BE2C (cell line): ENCODE measurements around the gene IRF7.

Experiments
- DNase-seq: peaks from one replicate; pipeline ENCODE4 v3.0.0-alpha.2; 2020
- H3K27me3 ChIP-seq: fragments of 250-450 bp; sonication (Bioruptor Pico); 2 replicates; pipeline ENCODE4 v1.5.1; 2020; ENCODE audit warnings: mild to moderate bottlenecking
- H3K36me3 ChIP-seq: fragments of 250-450 bp; sonication (Bioruptor Pico); 2 replicates; pipeline ENCODE4 v1.5.1; 2020; ENCODE audit warnings: mild to moderate bottlenecking
- H3K4me1 ChIP-seq: fragments of 250-450 bp; sonication (Bioruptor Pico); 2 replicates; pipeline ENCODE4 v1.5.1; 2020
- H3K4me3 ChIP-seq: 2 replicates; pipeline ENCODE4 v1.5.1; 2011; ENCODE audit warnings: low read depth, low read length
- H3K9me3 ChIP-seq: fragments of 250-450 bp; sonication (Bioruptor Pico); 2 replicates; pipeline ENCODE4 v1.5.1; 2020
- TF ChIP-seq, protein P1 (sequence below): IDR thresholded peaks from 2 replicates; pipeline ENCODE4 v1.5.1; 2012; ENCODE audit warnings: mild to moderate bottlenecking, low read depth, low read length

IRF7 gene

DNA sequence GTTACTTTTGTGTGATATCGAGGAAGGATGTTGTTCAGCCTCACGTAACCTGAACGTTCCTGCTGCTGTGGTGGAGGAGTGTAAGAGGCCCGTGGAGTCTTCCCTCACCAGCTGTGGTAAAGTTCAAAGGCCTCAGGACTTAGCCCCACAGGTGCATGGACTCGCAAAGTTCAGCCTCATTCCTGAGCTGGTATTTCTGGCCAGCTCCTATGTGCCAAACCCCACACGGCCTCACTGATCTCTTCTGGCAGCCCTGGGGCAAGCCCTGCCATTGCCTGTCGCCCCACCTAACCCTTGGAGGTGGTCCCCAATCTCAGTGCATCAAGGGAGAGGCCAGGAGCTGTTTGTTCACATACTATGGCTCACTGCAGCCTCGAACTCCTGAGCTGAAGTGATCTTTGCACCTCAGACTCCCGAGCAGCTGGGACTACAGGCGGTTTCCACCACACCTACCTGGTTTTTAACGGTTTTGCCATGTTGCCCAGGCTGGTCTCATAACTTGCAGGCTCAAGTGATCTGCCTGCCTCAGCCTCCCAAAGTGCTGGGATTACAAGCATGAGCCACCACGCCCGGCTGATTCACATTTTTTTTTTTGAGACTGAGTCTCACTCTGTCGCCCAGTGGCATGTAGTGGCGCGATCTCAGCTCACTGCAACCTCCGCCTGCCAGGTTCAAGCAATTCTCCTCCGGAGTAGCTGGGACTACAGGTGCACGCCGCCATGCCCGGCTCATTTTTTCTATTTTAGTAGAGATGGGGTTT, 37.3 kb downstream of the IRF7 start:
- H3K4me1 ChIP-seq = no peaks in the 10 kb centered on the region
- H3K27me3 ChIP-seq = no peaks in the 10 kb centered on the region; the same call in 1 of the 2 replicates
- peak overlapping the region; percentile 86; the same call in 1 of the 2 replicates for H3K4me3 ChIP-seq
- TF ChIP-seq, protein P1, sequence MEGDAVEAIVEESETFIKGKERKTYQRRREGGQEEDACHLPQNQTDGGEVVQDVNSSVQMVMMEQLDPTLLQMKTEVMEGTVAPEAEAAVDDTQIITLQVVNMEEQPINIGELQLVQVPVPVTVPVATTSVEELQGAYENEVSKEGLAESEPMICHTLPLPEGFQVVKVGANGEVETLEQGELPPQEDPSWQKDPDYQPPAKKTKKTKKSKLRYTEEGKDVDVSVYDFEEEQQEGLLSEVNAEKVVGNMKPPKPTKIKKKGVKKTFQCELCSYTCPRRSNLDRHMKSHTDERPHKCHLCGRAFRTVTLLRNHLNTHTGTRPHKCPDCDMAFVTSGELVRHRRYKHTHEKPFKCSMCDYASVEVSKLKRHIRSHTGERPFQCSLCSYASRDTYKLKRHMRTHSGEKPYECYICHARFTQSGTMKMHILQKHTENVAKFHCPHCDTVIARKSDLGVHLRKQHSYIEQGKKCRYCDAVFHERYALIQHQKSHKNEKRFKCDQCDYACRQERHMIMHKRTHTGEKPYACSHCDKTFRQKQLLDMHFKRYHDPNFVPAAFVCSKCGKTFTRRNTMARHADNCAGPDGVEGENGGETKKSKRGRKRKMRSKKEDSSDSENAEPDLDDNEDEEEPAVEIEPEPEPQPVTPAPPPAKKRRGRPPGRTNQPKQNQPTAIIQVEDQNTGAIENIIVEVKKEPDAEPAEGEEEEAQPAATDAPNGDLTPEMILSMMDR = no peak
- H3K9me3 ChIP-seq = no peaks in the 10 kb centered on the region
- no peak for DNase-seq
- 0 out of 2 replicates have a peak, but pooled peaks cover 1% of the 10 kb centered on the region for H3K36me3 ChIP-seq

DNA sequence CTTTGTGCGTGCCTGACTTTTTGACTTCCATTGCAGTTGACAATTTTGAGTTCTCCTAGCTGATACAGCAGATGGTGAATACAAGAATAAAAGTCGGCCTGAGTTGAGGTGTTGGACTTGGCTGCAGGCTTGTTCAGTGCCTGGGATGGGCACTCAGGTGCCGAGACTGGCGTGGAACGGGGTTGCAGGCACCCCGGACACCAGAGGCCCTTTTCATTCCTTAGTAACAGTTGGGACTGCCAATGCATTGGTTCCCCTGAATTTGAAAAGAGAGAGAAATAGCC, 38.2 kb downstream of the IRF7 start:
- no peaks in the 10 kb centered on the region; the same call in 1 of the 2 replicates for H3K27me3 ChIP-seq
- no peaks in the 10 kb centered on the region for H3K9me3 ChIP-seq
- no peaks in the 10 kb centered on the region for H3K36me3 ChIP-seq
- no peak for DNase-seq
- no peaks in the 10 kb centered on the region for H3K4me1 ChIP-seq
- TF ChIP-seq, protein P1 = no peak
- peak overlapping the region; percentile 86 for H3K4me3 ChIP-seq

DNA sequence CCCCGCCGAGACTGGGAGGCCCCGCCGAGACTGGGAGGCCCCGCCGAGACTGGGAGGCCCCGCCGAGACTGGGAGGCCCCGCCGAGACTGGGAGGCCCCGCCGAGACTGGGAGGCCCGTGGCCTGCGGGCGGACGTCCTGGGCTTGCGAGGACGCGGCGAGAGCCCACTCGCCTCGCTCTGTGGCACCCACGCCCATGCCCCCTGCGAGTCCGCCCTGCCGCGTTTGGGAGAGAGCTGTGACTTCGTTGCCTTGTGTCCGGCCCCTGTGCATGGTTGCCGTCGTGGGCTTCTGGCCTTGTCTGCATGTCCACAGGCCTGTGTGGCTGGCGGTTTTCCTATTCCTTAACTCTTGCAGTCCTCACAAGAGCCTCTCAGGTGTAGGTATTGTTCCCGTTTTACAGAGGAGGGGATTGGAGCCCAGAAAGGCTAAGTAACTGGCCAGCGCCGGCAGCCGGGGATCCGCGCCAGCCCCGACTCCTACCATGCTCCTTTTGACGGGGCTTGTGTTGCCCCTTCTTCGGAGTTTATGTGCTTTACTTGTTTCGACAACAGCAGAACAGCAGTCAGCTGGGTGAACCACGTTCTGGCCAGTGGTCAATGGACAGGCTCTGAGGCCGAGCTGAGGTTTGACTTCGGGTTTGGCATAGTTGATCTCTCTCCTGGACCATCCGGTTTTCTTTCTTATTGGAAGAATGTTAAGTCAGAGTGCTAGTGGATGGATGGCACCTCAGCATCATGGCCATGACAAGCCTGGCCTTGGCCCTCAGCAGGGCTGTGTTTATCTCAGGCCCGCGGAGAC, 38.7 kb downstream of the IRF7 start:
- TF ChIP-seq, protein P1 = no peak
- Histone ChIP-seq H3K9me3 (no peaks in the 10 kb centered on the region), H3K4me3 (peak overlapping the region; percentile 86), H3K27me3 (no peaks in the 10 kb centered on the region; the same call in 1 of the 2 replicates), H3K4me1 (no peaks in the 10 kb centered on the region), H3K36me3 (no peaks in the 10 kb centered on the region)
- DNase-seq = no peak

DNA sequence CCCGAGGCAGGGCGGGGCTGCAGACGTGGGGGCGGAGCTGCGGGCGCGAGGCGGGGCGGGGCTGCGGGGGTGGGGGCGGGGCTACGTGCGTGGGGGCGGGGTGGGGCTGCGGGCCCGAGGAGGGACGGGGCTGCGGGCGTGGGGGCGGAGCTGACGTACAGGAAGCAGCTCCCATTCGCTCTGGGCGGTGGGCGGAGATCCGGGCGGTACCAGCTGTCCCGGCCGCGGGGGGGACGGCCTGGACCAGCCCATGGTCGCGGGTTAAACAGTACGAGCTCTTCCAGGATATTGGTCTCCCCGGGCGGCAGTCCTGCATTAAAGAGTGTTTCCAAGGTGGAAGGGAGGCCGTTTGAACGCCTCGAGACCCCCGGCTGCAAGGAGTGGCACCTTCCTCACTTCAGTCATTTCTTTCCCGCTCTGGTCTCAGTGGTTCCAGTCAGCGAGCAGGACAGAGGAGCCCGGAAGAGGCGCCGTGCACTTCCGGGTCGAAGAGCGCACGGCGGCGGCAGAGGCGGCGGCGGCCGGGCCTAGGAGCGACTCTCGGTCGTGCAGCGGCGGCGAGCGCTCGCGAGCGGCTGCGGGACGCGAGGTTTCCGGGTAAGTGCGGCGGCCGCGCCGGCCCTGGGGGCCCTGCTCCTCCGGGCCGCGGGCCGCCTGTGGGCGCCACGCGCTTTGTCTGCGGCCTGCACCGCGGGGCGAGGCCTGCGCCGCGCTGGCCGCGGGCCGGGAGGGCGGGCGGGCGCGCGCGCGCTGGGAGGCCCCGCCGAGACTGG, 39.6 kb downstream of the IRF7 start, which contains the start of gene PHRF1:
PHRF1 (plus strand) TSS at position 475 of the 773 bp plus-strand sequence. CDS start 5,043 bp downstream, outside the sequence.
- H3K4me1 ChIP-seq = no peaks in the 10 kb centered on the region
- TF ChIP-seq, protein P1 = no peak
- DNase-seq = peak; percentile 91

DNA sequence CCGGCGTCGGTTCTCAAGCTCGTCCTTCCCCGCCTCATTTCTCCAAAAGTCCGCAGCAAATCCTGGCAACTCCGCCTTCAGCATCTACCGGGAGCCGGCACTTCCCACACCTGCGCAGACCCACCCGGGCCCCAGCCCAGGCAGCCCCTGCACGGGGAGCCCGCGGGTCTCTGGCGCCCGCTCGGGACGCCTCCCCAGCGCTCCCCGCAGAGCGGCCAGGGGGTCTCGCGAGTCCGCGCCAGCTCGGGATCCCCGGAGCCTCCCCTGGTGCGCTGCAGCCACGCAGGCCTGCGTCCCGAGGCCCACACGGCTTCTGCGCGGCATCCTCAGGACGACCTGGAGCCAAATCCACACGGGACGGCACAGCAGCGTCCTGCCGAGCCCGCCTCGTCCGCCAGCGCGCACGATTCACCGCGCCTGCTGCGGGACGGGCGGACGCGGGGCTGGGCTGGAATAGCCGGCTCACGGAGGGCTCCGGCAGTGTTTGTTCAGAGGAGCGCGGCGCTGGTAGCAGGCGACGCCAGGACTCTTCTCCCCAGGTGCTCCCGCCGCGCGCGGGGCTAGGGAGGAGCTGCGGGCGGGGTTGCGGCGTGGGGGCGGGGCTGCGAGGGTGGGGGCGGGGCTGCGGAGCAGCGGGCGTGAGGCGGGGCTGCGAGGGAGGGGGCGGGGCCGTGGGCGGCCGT, 40.3 kb downstream of the IRF7 start:
- no peaks in the 10 kb centered on the region for H3K9me3 ChIP-seq
- DNase-seq = no peak
- H3K27me3 ChIP-seq = no peaks in the 10 kb centered on the region; the same call in 1 of the 2 replicates
- H3K36me3 ChIP-seq = no peaks in the 10 kb centered on the region
- H3K4me3 ChIP-seq = peak overlapping the region; percentile 61
- no peaks in the 10 kb centered on the region for H3K4me1 ChIP-seq
- TF ChIP-seq, protein P1 = no peak

More for the DNA sequence above, 39.6 kb downstream of the IRF7 start, which contains the start of gene PHRF1:
- Histone ChIP-seq H3K9me3 (no peaks in the 10 kb centered on the region), H3K27me3 (no peaks in the 10 kb centered on the region; the same call in 1 of the 2 replicates), H3K4me3 (peak within 1 kb of the TSS; percentile 86), H3K36me3 (no peaks in the 10 kb centered on the region)
